Stimulated activated CD8-positive, alpha-beta memory T cell treated with anti-CD3 and anti-CD28 coated beads, Interleukin-7, amount 100 ng/mL, for 4 hours (primary cell): ENCODE data around the gene OR52A1.

ENCODE experiments used
- DNase-seq, 2 donors: peaks; one replicate each; pipeline ENCODE4 v3.0.0-alpha.2; 2020; ENCODE audit warnings: low read depth in 2 of 2

The OR52A1 gene

DNA sequence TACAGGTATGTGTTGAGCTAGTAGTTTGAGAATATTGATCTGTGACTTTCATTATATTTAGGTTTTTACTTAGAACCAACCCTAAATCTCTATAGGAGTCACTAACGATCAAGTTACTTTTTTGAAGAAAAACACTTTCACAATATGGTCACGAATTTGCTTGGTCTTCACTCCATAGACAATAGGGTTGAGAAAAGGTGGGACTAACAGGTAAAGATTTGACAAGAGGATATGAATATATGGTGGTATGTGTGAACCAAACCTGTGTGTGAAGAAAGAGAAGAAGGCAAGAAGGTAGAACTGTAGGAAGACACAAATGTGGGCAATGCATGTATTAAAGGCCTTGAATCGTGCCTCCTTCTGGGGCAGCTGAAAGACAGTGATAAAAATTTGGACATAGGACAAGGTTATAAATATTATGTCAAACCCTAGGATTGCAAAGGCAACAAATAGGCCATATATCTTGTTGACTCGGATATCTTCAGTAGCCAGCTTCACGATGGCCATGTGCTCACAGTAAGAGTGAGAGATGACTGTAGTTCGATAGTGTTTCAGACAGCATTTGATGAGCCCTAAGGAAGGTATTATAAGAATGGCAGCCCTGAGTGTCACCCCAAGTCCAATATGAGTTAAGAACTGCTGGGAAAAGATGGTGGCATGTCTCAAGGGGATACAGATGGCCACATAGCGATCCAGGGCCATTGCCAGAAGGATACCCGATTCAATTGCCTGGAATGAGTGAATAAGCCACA is 22.8 kb downstream of the OR52A1 start:
- DNase-seq, result no peak

DNA sequence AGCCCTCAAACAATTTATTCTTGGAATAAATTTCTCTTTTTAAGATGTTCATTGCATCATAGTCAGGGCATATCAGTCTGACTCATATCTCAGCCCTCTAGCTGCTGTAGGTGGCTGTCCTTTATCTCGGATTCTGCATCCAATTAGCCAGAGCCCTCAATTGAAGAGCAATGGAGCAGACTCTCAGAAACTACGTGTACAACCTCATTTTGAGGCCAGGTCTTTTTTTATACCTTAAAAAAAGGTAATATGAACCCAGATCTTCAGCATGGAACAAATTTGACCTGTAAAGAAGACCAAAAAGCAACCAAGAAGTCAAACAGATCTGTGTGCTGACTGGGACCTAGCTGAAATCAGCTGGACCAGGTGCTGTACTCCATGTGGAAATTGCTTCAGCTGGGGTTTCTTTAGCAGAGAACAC is 25.1 kb downstream of the OR52A1 start:
- DNase-seq, result no peak

DNA sequence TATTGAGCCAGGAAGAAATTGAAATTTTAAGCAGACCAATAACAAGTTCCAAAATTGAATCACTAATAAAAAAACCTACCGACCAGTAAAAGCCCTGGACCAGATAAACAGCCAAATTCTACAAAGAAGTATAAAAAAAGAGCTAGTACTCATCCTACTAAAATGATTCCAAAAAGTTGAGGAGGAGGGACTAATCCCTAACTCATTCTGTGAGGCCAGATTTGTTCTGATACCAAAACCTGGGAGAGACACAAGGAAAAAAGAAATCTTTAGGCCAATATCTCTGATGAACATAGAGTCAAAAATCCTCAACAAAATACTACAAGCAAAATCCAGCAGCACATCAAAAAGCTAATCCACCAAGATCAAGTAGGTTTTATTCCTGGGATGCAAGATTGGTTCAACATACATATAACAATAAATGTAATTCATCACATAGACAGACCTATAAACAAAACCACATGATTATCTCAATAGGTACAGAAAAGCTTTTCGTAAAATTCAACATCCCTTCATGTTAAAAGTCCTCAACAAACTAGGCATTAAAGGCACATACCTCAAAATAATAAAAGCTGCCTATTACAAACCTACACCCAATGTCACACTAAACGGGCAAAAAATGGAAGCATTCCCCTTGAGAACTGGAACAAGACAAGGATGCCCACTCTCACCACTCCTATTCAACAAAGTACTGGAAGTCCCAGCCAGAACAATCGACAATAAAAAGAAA is 29.5 kb downstream of the OR52A1 start:
- no peak for DNase-seq

DNA sequence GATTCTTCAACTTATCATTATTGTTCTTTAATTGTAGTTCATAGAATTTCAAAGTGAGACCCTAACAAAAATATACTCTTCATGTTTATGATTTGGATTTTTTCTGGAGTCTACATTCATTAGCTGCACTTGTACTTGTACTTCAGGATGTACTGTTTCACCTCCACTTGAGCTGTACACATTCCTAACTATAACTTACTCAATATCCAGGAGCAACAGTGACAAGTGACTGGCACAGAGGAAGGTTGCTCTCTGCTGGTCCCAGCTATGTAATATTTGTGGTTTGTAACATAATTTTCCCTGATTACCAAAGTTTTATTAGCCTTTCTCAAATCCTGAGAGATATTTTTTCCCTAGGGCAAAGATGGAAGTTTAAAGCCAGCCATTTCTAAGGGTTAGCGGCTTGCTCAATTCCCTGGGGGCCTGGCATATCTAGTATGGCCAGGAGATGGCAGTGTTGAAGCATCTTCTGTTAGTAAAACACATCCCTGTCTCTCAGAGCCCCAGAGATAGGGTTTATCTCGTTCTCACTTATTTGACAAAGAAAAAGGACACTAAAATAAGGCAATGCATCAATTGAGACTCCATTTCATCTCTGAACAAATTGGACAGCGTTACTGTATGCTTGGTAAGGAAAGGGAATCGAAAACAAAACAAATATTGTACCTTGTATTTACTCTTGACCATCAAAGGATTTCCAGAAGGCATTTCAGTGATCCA is 30.6 kb downstream of the OR52A1 start:
- DNase-seq, result peak; percentile 2 to 6

DNA sequence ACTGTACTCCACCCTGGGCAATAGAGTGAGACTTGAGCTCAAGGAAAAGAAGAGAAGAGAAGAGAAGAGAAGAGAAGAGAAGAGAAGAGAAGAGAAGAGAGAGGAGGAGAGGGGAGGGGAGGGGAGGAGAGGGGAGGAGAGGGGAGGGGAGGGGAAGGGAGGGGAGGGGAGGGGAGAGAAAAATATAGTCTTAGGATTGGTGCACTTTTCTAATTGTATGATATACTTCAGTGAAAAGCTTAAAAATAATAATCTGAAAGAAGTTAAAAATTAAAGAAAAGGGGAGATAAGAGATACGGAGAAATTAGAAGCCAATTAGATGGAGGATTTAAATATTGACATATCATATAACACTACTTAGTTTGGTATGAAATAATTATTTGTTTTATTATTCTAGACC is 35.7 kb downstream of the OR52A1 start:
- DNase-seq, result no peak

DNA sequence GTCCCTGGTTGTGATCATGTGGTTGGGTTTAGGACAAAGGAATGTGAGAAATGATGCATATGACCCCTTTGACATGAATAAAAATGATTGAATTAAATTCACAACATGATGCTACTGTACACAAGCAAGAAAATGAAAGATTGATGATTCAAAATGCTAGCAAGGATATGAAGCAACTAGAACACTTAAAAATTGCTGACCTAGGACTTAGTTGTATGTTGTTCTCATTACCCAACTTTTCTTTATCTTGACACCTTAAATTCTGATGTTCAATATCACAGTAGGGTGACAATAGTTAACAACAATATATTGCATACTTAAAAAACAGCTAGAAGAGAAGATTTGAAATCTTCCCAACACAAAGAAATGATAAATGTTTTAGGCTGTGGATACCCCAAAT is 37.0 kb downstream of the OR52A1 start:
- DNase-seq, result no peak

DNA sequence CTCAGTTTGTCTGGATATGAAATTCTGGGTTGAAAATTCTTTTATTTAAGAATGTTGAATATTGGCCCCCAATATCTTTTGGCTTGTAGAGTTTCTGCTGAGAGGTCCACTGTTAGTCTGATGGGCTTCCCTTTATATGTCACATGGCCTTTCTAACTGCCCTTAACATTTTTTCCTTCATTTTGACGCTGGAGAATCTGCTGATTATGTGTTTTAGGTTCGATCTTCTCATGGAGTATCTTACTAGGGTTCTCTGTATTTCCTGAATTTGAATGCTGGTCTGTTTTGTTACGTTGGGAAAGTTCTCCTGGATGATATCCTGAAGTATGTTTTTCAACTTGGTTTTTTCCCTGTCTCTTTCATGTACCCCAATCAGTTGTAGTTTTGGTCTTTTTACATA is 39.2 kb downstream of the OR52A1 start:
- no peak for DNase-seq

DNA sequence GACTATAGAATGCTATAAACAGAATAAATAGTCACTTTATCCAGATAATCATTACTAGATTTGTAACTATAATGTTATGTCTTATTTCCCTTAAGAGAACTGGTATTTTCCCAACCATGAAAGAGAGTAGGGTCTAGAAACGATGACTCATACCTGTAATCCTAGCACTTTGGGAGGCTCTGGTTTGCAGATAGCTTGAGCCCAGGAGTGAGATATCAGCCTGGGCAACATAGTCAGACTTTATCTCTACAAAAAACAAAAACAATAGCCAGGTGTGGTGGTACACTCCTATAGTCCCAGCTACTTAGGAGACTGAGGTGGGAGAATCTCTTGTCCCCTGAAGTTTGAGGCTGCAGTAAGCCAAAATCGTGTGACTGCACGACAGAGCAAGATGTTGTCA is 47.3 kb downstream of the OR52A1 start:
- DNase-seq, result no peak

DNA sequence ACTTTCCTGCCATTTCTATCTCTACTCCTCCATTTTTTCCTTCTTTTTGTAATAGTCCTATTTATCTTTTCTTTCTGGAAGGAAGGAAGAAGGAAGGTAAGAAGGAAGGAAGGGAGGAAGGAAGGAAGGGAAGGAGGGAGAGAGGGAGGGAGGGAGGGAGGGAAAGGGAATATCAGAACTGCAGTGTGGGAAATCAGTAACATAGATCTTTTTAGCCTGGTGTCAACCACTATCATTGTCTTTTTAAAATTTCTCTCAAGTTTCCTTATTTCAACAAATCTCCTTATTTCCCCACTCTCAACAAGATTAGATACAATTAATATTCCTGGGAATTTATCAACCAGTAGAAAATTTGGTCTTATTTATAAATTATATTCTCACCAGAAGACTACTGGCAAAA is 51.5 kb downstream of the OR52A1 start:
- no peak for DNase-seq

DNA sequence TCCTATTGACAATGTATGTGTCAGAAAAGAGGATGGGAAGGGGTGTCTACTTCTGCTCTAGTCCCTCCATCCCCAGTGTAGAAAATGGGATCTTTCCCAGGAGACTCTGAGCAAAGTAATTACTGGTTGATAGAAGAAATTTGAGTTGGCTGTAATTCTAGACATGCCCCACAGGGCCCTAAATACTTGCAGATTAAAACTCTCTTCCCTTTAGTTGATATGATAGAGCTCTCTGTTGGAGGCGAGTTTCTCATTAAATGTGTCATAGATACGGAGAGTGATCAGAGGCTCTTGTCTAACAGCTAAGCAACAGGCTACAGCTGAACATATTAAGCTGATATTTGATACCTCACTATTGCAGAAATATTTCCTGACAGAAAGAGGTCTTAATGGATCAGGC is 52.3 kb downstream of the OR52A1 start:
- DNase-seq, result no peak

DNA sequence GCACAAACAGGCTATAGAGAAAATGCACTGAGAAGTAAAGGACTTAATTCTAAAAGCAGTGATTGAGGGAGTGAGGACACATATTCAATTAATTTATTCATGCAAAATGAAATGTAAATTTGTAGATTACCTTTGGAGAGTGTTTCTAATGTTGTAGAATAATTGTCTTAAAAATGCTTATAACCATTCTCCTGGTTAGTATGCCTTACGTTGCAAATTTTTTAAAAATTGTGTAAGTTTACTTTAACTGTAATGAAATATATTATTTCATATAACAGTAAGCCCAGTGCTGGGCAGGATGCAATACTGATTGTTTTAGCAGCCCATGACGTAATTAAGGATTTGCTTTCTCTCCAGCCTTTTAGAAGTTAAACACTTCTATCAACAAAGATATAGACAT is 58.5 kb downstream of the OR52A1 start:
- no peak for DNase-seq
